CD4-positive, alpha-beta T cell treated with Interleukin-12 subunit alpha and Interleukin-12 subunit beta, for 1 hour (primary cell): Measurements from ENCODE around the gene DLX2.
"Not testable (repeated sequence)": the region's sequence is repeated elsewhere in the genome, so short reads cannot be mapped to it uniquely, and the experiment has no call there.

Experiments
- DNase-seq: peaks from one replicate; pipeline ENCODE4 v3.0.0-alpha.2; 2020

Gene DLX2

GRCh38 chr2:172082105-172082943 lies 20.4 kb downstream of the DLX2 start:
- DNase-seq: no peak

GRCh38 chr2:172081221-172082022 lies 21.3 kb downstream of the DLX2 start:
- DNase-seq: no peak

- no peak for DNase-seq
Measured at GRCh38 chr2:172080641-172081220, 22.0 kb downstream of the DLX2 start.

GRCh38 chr2:172079838-172080640 lies 22.7 kb downstream of the DLX2 start:
- no peak for DNase-seq

GRCh38 chr2:172079416-172079815 lies 23.3 kb downstream of the DLX2 start:
- DNase-seq: no peak

- no peak for DNase-seq
Measured at GRCh38 chr2:172074254-172074653, 28.4 kb downstream of the DLX2 start.

GRCh38 chr2:172073518-172073917 lies 29.2 kb downstream of the DLX2 start:
- no peak for DNase-seq

GRCh38 chr2:172072706-172073105 lies 30.0 kb downstream of the DLX2 start:
- no peak for DNase-seq

- DNase-seq: no peak
Measured at GRCh38 chr2:172072303-172072702, 30.4 kb downstream of the DLX2 start.

GRCh38 chr2:172070936-172071335 lies 31.8 kb downstream of the DLX2 start:
- no peak for DNase-seq

- not testable (repeated sequence) for DNase-seq
Measured at GRCh38 chr2:172067905-172068304, 34.8 kb downstream of the DLX2 start.

GRCh38 chr2:172066394-172066886 lies 36.3 kb downstream of the DLX2 start:
- DNase-seq: no peak

GRCh38 chr2:172065111-172065510 lies 37.6 kb downstream of the DLX2 start:
- no peak for DNase-seq

- no peak for DNase-seq
Measured at GRCh38 chr2:172063446-172063845, 39.3 kb downstream of the DLX2 start.

GRCh38 chr2:172062402-172063004 lies 40.2 kb downstream of the DLX2 start:
- DNase-seq: no peak

GRCh38 chr2:172060118-172060517 lies 42.6 kb downstream of the DLX2 start:
- not testable (repeated sequence) for DNase-seq

GRCh38 chr2:172058660-172059059 lies 44.0 kb downstream of the DLX2 start:
- no peak for DNase-seq

- DNase-seq: no peak
Measured at GRCh38 chr2:172056293-172056692, 46.4 kb downstream of the DLX2 start.

GRCh38 chr2:172053486-172053885 lies 49.2 kb downstream of the DLX2 start:
- no peak for DNase-seq

GRCh38 chr2:172052000-172052983 lies 50.4 kb downstream of the DLX2 start:
- no peak for DNase-seq
